GM18907 (cell line): ENCODE measurements around the gene NUP42.

ENCODE experiments used
- ATAC-seq: cut with Tn5 transposase; IDR thresholded peaks from one replicate; pipeline ENCODE4 v1.9.1; 2021; ENCODE audit warnings: mild to moderate bottlenecking, moderate library complexity; ENCODE audit not compliant: unreplicated experiment

The NUP42 gene

GRCh38 chr7:23234569-23235296 lies 52.9 kb downstream of the NUP42 start:
- ATAC-seq, result peak; percentile 90

GRCh38 chr7:23235813-23236221 lies 54.0 kb downstream of the NUP42 start:
- ATAC-seq, result no peak

DNA sequence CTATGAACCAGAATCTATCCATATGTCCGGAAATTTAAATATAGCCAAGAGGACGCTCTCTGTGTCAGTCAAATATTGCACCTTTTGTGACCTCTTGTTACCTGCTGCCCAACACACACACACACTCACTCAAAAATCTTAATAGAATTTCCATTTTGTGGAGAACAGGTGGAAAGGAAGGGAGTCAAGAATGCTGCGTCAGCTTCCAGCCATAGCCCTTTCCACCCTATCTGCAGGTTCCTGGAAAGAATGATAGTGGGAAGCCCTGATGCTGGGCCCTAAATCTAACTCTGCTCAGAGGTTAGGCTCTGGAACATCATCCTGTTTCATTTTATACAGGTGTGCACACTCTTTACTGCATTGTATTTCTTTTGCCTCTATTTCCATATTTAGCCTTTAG lies 55.2 kb downstream of the NUP42 start:
- ATAC-seq, result no peak

DNA sequence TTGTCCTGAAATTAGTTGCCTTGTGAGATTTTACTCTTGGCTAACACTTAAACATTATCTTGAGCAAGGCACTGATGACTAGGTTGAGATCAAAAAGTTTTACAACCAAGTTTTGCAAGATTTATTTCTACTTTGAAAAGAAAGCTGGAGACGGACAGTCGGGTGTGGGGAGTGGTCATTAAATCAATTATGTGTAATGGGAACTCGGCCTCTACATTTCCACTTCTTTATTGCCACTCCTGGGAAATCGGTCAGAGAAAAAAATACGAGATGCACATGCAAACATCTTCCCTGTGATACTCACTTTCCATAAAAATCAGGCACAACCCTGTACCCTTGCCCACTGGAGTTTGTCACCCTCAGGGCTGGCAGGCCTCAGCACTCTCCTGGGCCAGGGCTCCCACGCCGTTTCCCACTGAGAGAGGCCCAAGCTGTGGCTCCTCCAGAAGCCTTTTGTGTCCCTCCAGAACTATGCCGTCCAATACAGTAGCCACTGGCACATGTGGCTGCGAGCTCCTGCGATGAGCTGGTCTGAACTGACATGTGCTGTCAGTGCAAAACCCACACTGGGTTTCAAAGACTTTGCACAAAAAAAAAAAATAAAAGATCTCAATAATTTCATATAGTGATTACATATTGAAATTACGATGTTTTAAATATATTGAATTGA lies 57.3 kb downstream of the NUP42 start:
- no peak for ATAC-seq

DNA sequence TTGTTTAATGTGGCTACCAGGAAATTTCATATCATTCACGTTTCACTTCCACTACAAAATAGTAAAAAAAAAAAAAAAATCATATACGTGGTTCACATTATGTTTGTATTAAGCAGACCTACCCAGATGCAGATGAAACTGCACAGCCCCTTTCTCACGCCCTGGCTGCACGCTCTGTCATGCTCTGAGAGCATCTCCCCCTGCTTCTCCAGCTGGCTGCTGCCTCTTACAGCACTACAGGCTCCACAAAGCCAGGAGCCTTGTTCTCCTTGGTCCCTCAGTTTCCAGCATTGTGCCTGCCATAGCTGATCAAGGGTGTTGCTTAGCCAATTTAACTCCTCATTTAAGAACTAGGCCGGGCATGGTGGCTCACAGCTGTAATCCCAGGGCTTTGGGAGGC lies 57.9 kb downstream of the NUP42 start:
- no peak for ATAC-seq

DNA sequence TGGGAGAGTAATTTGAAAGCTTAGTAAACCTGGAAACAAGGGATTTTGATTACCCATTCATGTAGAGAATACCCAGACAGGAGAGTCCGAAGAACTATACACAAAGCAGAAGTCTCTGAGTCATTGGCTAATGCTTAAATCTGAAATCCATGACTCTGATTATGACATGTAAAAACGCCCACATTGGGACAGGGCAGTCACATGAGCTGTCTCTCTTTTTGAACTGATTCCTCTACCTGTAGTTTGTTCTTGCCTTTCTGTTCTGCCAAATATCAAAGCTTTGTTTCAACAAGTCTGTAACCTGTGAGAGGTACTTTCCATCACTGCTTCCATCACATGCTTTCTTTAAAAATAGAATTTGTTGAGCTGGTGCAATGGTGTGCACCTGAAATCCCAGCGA lies 60.5 kb downstream of the NUP42 start:
- no peak for ATAC-seq

GRCh38 chr7:23242935-23243334 lies 61.1 kb downstream of the NUP42 start:
- no peak for ATAC-seq

GRCh38 chr7:23246555-23246954 lies 64.7 kb downstream of the NUP42 start, which contains the start of gene GPNMB:
Gene GPNMB (plus strand): TSS chr7:23246775. CDS start chr7:23246858, 83 bp downstream.
- no peak for ATAC-seq

- ATAC-seq, result no peak
Observed at GRCh38 chr7:23247046-23247602, 65.3 kb downstream of the NUP42 start.

DNA sequence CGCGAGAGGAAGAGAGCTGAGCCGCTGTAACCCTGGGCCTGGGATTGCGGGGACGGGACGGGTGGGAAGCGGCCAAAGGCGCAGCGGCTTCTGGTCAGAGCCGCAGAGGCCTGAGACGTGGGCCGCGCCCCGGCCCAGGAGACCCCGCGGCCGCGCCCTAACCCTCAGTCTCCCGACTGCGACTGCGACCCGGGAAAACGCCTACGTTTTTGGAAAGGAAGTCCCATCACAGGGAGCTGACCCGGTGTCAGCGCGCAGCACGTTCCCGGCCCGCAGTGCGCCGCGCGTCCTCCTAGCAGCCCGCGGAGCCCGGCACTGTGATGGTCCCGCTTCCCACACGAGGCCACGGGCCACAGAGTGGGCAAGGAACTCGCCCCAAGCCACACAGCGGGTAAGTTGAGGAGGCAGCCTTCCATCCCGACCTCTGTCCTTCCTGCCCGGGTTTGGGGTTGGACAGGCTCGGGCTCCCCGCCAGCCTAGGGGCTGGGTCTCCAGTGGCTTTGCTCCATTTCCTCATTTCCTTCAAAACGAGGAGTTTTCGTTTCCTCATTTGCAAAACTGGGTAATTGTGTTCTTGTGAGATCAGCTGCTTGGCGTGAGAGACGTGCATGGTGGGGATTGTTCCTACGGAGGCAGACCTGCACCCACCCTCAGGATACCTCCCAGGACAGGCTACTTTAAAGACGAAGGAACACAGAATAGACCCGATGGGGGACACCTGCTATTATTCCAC lies 65.9 kb downstream of the NUP42 start:
- ATAC-seq, result no peak

- no peak for ATAC-seq
Observed at GRCh38 chr7:23249486-23249885, 67.6 kb downstream of the NUP42 start.
